GM20000 (cell line): ENCODE measurements around the gene OPTC.
"Not testable (repeated sequence)": the region's sequence is repeated elsewhere in the genome, so short reads cannot be mapped to it uniquely, and the experiment has no call there.

Experiments used
- DNase-seq: peaks from one replicate; pipeline ENCODE4 v3.0.0; 2012; ENCODE audit warnings: low spot score
- CTCF ChIP-seq: IDR thresholded peaks from 2 replicates; pipeline ENCODE4 v1.5.1; 2012; ENCODE audit warnings: mild to moderate bottlenecking, control low read depth; ENCODE audit errors: extremely low read depth, missing control alignments

Gene OPTC

GRCh38 chr1:203511930-203512329 lies 18.0 kb downstream of the OPTC start:
- DNase-seq, result no peak
- no peak for TF ChIP-seq CTCF

- TF ChIP-seq CTCF, result no peak
- no peak for DNase-seq
Measured at GRCh38 chr1:203512517-203512847, 18.5 kb downstream of the OPTC start.

GRCh38 chr1:203512848-203513584 lies 19.1 kb downstream of the OPTC start:
- DNase-seq, result peak; percentile 62
- TF ChIP-seq CTCF, result no peak

GRCh38 chr1:203513585-203514031 lies 19.7 kb downstream of the OPTC start:
- TF ChIP-seq CTCF, result no peak
- DNase-seq, result no peak

- TF ChIP-seq CTCF, result no peak
- no peak for DNase-seq
Measured at GRCh38 chr1:203516184-203516583, 22.2 kb downstream of the OPTC start.

- TF ChIP-seq CTCF, result no peak
- no peak for DNase-seq
Measured at GRCh38 chr1:203516906-203517305, 23.0 kb downstream of the OPTC start.

GRCh38 chr1:203517426-203518110 lies 23.6 kb downstream of the OPTC start:
- no peak for TF ChIP-seq CTCF
- no peak for DNase-seq

- not testable (repeated sequence) for DNase-seq
Measured at GRCh38 chr1:203518139-203518538, 24.2 kb downstream of the OPTC start.
